ENCODE measurements around the gene CBFA2T3.

CBFA2T3 gene

GRCh38 chr16:88833086-88833485, 143.9 kb downstream of the CBFA2T3 start:
- no peak for DNase-seq

GRCh38 chr16:88831838-88832237, 145.2 kb downstream of the CBFA2T3 start:
- DNase-seq, result no peak

GRCh38 chr16:88830783-88831182, 146.2 kb downstream of the CBFA2T3 start:
- DNase-seq, result no peak

- DNase-seq, result no peak
Observed at GRCh38 chr16:88830258-88830657, 146.7 kb downstream of the CBFA2T3 start.

GRCh38 chr16:88828711-88829110, 148.3 kb downstream of the CBFA2T3 start:
- DNase-seq, result no peak

GRCh38 chr16:88827727-88828126, 149.3 kb downstream of the CBFA2T3 start:
- DNase-seq, result no peak

GRCh38 chr16:88826070-88826840, 150.8 kb downstream of the CBFA2T3 start:
- DNase-seq, result no peak

- DNase-seq, result no peak
Observed at GRCh38 chr16:88825146-88825545, 151.9 kb downstream of the CBFA2T3 start.

Measured in hippocampal formation (tissue), 2 donors.